GM13977 (cell line): Measurements from ENCODE around the gene SIGLEC10.
A peak's percentile ranks its signal among the peaks of the same experiment; 100 is the strongest.

Experiments
- DNase-seq: peaks from one replicate; pipeline ENCODE4 v3.0.0; 2012; ENCODE audit warnings: low spot score
- CTCF ChIP-seq: IDR thresholded peaks from 2 replicates; pipeline ENCODE4 v1.5.1; 2012; ENCODE audit warnings: mild to moderate bottlenecking, control low read depth; ENCODE audit not compliant: insufficient read depth; ENCODE audit errors: extremely low read depth, missing control alignments
- in situ Hi-C: fragments of 300-500 bp; cut with MboI; formaldehyde crosslinking; loops from one replicate; pipeline ENCODE4 v1.12.0; 2022; ENCODE audit warnings: low sequenced_read_pairs, low pct_unique_long_range_greater_than_20kb, mixed read lengths, inconsistent platforms; ENCODE audit not compliant: unreplicated experiment

The SIGLEC10 gene

GRCh38 chr19:51394050-51394836 lies 23.2 kb downstream of the SIGLEC10 start:
- TF ChIP-seq CTCF = peak; percentile 19
- in situ Hi-C loops = no loop called here
- peak; percentile 93 for DNase-seq

- no peak for DNase-seq
- in situ Hi-C loops = no loop called here
- no peak for TF ChIP-seq CTCF
Measured at GRCh38 chr19:51392701-51393100, 24.7 kb downstream of the SIGLEC10 start.

GRCh38 chr19:51391073-51391611 lies 26.3 kb downstream of the SIGLEC10 start:
- in situ Hi-C loops = no loop called here
- DNase-seq = no peak
- TF ChIP-seq CTCF = no peak

- in situ Hi-C loops = no loop called here
- DNase-seq = no peak
- no peak for TF ChIP-seq CTCF
Measured at GRCh38 chr19:51389143-51389542, 28.3 kb downstream of the SIGLEC10 start.

GRCh38 chr19:51387924-51388389 lies 29.5 kb downstream of the SIGLEC10 start, which contains the start of gene LIM2:
LIM2 (minus strand) TSS chr19:51387974; CDS start chr19:51387443, 531 bp downstream.
- TF ChIP-seq CTCF = no peak
- in situ Hi-C loops = no loop called here
- DNase-seq = no peak

GRCh38 chr19:51386882-51387520 lies 30.4 kb downstream of the SIGLEC10 start:
- in situ Hi-C loops = no loop called here
- DNase-seq = no peak
- no peak for TF ChIP-seq CTCF
